Fibroblast of peridontal ligament (primary cell): ENCODE results near the gene HS6ST1.

Experiments
- DNase-seq: peaks from one replicate; pipeline ENCODE4 v3.0.0-alpha.2; 2010; ENCODE audit errors: extremely low read depth

The HS6ST1 gene

DNA sequence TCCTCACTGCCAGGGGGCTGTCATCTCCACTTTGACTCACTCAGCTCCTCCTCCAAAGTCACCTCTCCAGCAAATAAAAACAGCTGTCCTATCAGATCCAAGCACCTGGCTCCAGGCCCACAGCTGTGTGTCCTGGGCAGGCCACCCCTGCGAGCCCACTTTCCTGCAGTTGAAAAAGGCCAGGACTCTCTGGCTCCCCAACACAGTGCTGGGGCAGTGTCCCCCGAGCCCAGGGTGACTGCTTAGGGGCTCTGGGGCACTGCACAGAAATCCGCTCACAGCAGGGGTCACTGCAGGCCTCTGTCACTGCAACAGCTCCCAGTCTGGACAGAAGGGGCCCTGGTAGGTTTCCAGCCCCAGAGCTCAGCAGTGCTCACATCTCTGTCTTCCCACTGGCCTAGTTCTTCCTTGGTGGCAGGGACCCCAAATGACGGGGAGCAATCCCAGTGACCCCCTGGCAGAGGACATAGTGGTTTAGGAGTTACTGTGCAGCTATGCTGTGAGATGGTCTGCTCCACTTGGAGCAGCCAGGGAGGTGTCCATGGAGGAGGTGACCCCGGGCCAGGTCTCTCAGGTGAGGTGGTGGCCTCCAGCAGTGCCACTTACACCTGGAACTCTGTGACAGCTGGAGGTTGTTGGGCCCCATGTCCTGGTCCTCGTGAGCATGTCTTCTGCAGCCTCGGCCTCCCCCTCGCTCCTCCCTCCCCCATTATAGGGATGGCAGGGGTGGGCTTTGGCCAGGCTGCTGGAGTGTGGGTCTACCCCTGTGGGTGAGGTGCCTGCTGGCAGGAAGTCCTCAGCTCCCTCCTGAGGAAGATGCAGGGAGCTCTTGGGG, 35.5 kb downstream of the HS6ST1 start:
- no peak for DNase-seq

DNA sequence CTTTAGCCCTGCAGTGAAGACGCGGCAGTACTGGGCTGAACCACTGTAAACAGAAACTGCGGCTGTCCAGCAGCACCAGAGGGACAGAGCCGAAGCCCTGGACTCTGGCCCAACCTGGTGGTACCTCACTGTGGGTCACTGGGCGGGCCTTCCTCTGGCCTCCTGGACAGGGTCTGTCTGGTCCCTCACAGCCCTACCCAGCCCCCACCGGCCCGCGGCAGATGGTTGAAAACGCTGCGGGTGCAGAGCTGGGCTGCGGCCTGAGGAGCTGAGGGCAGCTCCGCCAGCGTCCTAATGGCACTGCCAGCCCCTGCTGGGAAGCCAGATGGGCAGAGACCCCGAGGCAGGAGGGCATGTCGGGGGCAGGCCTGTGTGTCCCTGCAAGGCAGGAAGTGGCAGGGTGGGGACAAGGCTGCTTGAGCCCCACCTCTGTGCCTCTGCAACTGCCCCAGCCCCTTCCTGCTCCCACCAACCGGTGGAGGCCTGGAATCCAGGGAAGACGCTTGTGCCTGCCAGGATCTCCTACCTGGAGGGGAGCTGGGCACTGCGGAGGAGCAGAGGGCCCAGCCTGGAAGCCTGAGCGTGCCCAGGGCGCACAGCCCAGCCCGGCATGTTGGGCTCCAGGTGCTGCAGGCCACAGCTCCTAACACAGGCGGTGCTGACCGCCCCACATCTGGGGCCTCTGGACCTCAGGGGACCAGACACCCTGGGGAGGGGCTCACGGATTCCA, 36.3 kb downstream of the HS6ST1 start:
- no peak for DNase-seq

DNA sequence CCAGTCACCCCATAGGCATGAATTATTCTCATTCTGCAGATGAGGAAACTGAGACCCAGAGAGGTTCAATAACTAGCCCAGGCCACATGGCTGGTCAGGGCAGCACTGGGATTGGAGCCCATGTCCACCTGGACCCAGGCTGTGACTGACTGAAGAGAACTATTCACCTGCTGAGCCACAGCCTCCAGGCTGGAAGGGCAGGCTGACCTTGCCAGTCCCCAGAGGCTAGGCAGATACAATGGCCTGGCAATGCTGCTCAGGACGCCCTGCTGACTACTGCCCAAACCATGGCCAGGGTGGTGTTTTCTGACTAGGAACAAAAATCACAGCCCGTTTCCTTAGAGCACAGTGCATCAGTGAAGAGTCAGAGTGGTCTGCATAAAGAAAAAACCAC, 36.8 kb downstream of the HS6ST1 start:
- DNase-seq, result no peak

DNA sequence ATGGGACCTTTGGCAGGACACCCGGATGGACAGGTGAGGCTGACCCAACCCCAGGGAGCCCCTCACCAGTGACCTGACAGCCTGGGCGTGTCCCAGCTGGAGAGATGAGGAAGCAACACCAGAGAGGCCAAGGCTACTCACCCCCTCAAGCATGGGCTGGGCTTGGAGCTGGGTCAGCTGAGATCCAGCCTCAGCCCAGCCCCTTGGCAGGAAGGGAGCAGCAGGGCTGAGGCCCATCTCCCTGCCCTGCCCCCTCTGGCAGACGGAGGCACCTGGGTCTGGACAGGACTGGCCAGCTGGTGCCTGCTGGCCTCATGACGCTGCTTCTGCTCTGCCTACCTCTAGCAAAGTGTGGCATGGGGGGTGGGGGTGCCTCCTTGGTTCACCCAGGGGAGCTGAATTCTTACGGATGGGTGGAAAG, 37.8 kb downstream of the HS6ST1 start:
- DNase-seq, result no peak

DNA sequence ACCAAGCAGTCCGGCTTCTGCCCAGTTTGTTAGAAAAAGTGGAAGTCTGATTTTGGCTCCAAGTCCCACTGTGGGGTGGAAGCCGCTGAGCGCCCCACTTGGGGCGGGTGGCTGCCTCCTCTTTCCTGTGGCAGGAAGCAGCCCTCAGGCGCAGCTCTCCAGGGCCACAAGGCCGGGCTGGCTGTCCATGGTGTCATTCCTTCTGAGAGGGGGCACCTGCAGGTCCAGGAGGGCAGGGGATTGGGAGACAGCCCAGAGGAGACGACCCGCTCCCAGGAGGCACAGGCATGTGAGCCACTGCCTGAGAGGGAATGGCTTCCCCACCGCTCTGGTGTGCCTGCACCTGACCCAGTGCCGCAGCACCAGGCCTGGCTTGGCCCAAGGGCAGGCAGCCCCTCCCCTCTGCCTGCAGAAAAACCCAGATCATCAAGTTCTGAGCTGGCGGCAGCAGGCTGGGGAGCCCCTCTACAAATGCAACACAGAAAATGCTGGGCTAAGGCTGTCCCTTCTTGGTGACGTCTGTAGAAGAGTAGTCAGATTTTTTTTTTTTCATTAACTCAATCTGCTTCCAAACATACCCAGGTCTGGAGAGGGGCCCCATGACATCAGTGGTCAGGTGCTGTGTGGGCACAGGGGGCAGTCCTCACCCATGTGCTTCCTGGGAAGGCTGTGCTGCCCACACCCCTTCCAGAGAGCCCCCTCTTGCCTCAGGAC, 38.4 kb downstream of the HS6ST1 start:
- DNase-seq, result no peak

DNA sequence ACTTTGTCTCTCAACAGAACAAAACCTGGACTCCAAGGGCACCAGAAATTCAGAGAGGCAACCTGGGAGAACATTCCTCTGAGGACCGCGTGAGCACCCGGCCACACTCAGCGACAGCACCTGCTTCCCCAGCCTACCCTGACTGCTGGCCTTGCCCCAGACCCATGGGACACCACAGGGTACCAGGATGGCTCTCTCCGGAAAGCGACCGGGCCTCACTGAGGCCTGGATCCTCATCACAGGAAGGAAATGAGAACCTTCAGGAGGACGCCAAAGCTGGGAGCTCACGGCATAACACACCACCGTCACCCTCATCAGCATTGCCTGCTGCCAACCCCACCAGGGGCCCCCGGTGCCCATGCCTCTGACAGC, 38.9 kb downstream of the HS6ST1 start:
- DNase-seq, result no peak

DNA sequence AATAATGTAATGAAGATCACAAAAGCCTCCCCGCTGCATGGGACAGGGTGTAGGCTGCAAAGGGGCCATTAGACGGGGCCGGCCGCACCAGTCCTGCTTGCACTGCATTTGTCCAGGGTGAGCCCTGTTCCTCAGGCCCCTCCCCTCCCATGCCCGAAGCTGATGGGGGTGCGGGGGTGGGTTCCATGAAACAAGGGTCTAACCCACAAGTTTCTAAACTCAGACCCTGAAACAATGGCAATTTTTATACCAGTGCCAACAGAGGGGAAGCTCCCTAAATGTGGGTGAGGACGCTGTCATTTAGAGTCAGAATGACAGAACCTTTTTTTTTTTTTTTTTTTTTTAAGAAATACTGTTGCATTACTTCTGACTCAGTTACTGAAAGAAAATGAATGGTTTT, 39.7 kb downstream of the HS6ST1 start:
- DNase-seq, result no peak

DNA sequence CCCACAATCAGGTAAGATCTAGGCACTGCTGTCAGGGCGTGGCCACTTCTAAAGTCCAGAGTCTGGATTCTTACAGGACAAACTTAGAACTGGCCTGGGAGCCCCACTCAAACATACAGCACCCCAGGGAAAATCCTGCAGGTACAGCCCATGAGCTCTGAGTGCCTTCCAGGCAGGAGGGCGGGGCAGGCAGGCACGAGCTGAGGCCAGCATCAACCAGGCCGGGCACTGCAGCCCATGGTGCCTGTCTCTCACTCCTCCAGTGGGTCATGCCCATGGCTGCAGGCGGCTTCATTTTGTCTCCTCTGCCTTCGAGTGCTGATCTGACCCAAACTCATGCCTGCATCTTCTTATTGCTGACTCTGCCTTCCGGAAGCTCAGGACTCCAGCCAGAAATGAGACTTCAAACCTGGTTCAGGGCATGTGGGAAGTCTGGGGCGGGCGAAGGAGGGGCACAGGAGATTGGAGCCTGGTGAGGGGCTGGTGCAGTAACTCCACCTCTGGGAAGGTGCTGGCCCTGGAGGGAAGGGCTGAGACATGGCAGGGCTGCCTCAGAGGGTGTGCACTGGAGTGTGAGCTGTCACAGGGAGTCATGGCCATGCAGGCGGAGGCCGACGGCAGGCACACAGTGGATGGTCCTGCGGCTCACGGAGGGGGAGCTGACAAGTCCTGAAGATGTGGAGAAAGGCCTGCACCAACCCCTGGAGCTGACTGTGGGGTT, 40.5 kb downstream of the HS6ST1 start:
- DNase-seq, result no peak

DNA sequence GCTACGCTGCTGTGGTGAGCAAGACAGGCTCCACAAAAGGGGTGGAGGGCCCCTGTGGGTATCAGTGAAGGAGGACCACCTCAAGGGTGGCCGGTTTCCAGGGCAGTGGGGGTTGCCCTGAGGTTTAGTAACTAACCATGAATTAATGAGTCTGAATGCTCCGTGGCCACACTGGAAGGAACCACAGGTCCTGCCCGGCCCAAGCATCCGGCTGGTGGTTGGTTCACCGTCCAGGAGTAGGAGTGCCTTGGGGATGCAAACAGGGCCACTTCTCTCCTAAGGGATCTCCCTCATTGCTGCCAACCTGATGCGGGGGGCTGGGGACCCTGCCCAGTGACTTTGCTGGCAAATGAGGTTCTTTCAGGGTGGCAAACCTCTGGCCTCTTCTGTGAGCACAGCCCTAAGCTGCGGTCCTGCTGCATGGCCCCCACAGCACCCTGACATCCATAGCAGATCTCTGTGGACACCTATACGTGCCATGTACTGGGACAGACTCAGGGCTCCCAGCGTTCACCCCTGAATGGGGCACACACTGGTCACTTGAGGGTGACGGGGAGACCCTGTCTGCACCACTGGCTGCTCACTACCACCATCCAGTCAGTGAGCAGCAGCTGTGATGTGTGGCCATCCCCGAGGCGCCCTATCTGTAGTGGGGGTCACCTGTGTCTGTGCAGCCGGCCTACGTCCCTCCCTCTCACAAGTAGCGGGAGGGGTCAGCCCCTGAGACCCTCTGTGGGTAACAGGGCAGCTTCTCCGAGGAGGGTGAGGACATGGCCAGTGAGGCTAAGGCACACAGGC, 41.6 kb downstream of the HS6ST1 start:
- DNase-seq, result no peak

DNA sequence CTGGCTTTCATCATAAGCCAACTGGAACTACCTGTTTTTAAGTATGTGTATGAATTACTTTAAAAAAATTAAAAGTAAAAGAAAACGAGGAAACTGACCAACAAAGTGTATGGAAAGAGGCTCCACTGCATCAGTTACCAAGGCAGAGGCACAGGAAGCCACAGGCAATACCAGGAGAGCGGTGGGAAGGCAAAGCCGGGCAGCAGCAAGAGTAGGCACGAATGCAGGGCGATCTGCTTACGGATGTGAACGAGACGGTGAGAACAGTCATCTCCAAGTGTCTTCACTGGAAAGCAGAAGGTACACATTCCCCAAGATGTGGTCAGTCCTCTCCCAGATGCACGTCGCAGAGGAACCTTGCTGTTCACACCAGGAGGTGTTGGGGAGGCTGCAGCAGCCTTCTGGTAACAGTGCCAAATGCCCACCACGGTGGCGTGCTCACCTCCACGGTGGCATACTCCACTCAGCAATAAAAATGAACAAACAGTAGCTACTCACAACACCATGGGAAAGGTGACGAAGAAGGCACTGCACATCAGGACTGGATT, 43.1 kb downstream of the HS6ST1 start:
- no peak for DNase-seq

DNA sequence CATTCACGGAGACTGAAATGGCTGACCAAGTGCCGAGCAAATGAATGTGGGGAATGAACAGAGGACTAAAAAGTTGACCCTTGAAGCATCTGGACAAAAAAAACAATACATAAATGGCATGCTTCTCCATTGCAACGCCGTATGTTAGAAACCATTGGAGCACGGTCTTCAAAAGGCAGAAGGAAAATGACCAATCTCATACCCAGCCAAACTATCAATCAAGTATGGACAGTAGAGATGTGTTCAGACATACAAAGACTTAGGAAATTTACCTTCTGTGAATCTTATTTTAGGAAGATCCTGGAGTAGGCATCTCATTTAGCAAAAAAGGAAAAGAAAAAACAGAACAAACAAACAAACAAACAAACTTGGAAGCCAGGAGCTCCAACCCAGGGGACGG, 44.5 kb downstream of the HS6ST1 start:
- no peak for DNase-seq

DNA sequence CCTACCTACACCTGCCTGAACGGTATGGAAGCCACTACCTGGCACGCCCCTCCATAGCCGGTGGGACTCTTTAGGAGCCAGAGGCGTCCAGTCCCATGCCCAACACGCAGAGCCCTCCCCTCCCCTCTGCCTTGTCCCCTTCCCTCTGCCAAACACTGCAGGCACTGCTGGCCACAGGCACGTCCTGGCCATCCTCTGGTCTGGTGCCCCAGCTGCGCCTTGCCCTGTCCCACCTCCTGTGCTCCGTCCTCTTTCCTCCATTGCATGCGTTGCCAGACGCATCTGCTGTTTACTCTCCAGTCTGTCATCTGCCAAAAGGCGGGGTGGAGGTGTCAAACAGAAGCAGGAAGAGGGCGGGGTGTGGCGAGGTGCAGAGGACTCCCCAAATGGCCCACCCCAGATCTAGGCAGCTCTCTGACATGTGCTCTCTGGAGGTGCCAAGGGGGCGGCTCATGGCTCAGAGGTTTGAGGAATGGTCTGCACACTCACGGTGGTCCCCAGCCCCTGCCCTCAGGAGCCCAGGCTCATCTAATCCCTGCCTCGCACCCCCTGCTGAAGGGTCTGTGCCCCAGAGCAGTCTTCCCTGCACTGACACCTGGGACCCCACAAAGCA, 45.1 kb downstream of the HS6ST1 start:
- no peak for DNase-seq

DNA sequence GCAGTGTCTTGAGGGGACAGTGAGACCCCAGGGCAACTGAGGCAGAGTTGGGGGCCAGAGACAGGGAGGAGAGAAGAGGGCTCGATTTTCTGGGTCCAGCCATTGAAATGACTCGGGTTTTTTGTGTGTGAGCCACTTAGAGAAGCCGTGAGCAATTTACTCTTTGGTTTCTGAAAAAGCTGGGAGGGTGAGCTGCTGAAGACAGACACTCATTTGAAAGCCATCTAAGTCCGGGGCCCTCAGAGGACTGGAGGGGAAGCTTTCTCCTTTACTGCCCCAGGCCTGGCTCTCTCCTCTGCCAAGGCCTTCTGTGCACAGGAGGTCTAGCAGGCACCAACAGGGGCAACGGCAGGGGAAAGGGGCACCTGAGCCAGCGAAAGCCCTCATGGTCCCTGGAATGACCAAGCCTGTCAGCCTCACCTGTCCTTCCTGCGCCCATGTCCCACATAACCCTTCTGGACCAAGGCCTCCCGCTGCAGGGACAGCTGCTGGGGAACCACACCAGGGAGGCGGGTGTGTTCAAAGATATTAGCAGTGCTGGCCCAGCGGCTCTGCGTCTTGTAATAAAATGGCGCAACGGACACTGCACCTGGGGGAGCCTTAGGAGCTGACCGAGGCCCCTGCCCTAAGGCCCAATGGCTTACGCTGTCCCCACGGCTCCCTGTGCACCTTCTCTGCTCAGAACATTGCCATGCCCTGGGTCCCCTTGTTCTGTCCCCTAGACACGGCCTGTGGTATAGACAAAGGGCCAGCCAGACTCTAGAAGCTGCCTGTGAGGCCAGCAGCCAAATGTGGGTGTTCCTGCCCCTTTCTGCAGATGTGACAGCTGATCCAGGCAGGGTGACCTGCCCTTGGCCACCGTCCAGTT, 45.8 kb downstream of the HS6ST1 start:
- DNase-seq, result no peak

DNA sequence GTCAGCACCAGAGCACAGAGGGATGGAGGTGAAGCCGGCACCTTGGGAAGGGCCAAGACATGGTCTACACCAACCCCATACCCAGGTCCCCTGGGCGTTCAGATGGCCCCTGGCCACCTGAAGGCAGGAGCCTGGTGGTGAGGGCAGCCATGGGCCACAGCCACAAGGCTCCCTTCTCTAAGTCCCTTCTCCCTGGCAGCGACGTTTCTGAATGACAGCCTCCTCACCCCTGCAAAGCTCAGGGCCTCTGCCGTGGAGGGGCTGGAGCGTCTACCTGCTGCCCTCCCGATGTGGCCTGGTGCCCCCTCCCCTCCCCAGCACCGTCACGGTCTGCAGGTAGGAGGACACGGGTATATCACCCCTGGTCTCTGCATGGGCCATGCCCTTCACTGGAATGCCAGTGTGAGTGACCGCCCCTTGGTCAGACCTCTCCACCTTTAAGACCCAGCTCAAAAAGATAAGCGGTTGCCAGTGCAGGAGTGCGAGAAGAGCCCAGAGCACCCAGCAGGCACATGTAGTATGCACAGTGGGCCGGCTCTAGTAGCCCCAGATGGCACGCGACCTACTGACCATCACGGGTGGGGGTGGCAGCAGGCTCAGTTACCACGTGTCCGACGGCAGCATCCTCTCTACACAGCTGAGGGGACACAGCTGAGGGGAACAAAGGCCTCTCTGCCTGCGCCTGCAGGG, 46.6 kb downstream of the HS6ST1 start:
- DNase-seq, result no peak

DNA sequence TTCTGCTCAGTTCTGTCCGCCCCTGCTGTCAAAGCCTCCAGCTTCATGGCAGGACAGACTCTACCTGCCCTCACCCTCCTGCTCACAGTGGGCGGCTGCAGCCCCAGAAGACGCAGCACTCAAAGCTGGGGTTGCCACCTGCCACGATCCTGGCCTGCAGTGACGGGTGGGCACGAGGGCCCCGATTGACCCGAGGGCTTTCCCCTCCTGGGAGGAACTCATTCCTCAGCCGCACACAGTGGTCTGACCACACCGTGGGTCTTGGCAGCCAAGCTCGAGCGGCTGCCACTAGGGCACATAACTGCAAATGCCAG, 47.1 kb downstream of the HS6ST1 start:
- DNase-seq, result no peak

DNA sequence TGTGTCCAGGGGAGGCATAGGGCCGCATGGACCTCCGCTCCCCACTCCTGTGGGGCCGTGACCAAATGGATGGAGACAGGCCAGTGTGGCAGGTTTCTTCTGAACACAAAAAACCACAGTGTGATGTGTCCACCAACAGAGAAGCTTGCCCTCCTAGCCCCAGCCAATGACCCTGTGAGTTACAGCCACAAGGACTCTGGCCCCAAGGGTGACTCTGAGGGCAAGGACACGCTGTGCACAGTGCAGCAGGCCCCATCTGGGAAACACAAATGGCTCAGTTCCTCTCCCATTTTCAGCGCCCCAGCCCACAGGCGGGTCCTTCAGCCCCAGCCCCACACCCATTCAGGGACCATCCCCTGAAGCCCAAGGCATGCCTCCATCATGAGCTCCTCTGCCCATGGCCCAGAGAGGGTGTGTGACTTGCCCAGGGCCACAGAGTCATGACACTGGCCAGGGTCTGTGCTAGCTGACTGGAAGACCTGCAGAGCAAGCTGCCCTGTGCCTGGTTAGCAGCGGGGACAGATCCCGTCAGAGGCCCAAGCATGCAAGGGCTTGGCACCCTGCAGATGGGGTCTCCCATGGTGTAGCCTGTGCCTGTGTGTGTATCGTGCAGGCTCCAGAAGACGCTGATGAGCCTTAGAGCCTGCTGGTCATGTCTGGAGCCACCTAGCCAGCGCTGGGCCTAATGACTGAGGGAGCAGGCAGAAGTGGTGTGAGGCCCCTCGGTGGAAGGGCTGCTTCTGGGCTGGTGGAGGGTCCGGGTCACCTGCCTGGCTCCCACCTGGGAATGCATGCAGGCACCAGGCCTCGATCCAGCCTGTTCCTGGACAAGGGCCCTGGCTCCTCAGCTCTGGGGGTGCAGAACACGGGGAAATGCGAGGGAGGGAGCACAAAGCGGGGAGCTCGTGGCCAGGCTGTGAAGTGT, 47.7 kb downstream of the HS6ST1 start:
- DNase-seq, result no peak

DNA sequence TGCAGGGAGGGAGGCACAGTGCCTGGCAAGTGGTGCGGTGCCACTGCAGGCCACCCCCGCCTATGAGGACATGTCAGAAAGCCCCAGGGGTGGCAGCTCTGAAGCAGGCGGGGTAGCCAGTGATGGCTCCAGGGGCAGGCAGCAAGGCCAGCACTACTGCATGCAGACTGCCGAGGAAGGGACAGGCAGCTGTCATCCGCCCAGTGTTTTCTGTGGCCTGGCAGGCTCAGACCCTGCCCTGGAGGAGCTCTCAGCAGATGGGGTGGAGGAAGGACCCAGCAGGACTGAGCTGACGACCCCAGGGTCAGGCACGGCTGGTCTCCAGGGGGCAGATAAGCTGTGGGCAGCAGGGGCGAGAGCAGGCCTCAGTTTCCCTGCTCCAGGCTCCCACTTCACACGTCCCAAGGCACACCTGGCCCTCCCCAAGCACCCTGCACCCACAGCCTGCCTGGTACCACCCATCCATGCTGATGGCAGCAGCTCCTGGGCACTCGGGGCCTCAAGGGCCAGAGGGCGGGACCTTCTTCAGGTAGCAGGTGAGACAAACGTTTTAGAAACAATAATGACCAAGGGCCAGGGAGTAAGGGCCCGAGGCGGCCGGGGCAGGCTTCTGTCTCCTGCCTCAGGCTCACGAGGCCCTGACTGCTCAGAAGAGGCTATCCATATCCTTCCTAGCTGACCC, 48.5 kb downstream of the HS6ST1 start:
- DNase-seq, result no peak
